AG08396 (cell line): Measurements from ENCODE around the gene TAMALIN.
"Not testable (repeated sequence)": the region's sequence is repeated elsewhere in the genome, so short reads cannot be mapped to it uniquely, and the experiment has no call there.

Source experiments
- DNase-seq: peaks from one replicate; pipeline ENCODE4 v3.0.0; 2012; ENCODE audit warnings: low spot score, mixed read lengths

The TAMALIN gene

DNA sequence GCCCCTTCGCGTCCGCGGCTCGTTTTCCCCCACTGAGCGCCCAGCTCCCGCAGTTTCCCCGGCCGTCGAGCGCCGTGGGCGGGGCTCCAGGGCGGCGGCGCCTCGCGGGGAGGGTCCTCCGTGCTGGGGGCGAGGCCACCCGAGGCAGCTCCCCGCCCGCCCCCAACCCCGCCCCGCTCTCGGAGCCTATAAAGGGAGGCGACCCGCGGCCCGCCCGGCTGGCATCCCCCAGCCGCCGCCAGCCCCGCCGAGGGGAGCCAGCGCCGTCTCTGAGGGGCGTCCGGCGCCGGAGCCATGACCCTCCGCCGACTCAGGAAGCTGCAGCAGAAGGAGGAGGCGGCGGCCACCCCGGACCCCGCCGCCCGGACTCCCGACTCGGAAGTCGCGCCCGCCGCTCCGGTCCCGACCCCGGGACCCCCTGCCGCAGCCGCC lies at the start of gene TAMALIN:
TAMALIN (plus strand) TSS at position 221 of the 432 bp plus-strand sequence; CDS start at position 295, 74 bp downstream.
- peak; percentile 96 for DNase-seq

DNA sequence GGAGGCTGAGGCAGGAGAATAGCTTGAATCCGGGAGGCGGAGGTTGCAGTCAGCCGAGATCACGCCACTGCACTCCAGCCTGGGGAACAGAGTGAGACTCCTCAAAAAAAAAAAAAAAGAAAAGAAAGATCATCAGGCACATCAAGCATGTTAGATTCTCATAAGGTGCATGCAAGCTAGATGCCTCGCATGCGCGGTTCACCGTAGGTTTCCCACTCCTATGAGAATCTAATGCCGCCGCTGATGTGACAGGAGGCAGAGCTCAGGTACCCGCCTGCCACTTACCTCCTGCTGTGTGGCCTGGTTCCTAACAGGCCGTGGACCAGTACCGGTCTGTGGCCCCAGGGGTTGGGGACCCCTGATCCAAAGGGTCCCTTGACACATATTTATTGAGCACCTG lies 48.2 kb upstream of the TAMALIN start:
- DNase-seq: no peak

DNA sequence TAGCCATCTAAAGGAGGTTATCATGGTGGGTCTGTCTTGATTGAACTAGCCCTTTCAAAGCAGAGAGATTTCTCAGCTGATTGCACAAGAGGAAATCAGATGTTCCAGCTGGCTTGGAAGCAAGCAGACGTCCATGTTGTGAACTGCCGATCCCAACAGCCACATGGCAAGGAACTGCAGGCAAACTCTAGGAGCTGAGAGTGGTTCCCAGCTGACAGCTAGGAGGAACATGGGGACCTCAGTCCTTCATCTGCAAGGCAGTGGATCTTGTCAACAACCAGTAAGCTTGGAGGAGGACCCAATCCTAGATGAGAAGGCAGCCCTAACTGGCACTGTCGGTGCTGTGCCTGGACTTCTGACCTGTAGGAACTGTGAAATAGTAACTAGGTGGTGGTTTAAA lies 47.5 kb upstream of the TAMALIN start:
- no peak for DNase-seq

DNA sequence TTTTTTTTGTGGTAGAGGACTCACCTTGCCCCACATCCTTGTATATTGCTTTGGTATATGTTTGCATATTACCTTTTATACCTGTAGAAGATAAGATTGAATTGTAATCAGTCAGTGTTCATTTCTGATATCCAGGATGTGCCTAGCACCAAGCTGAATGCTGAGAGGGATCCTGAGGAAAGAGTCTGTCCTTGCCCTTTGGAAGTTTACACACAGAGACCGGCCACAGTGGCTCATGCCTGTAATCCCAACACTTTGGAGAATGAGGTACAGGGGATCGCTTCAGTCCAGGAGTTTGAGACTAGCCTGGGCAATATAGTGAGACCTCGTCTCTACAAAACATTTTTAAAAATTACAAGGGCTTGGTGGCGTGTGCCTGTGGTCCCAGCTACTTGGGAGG lies 46.8 kb upstream of the TAMALIN start:
- no peak for DNase-seq

DNA sequence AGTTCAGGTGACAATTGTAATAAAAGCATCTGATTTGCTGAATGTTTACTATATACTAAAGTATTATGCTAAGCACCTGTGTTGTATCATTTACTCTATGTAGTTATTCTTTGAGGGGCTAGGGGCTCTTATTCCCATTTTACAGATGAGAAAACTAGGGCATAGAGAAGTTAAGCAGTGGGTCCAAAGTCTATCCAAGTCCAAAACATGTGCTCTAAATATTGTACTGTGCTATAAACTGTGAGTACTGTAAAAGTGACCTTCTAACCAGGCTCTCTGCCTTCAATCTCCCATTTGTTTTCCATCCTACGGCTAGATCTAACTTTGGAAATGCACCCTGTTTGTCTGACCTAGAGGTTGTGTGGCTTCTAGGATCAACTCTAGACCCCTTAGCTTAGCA lies 46.3 kb upstream of the TAMALIN start:
- no peak for DNase-seq

DNA sequence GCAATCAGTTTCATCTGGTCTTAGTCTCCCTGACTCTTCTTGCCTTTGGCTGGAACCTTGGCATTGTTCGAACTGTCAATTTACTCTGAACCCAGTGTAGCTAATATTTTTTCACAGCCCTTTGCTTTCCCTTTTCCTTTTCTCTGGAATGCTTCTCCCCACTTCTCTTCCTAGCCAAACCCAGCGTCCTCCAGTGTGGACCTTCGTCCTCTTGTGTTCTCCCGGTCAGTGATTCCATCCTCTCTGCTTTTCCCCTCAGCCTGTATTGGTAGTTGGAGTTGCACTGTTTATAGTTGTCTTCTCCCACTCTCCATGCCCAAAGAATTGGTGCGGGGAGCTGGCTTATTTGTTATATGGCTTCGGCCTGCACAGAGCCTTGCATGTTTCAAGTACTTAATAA lies 45.9 kb upstream of the TAMALIN start:
- DNase-seq: no peak

DNA sequence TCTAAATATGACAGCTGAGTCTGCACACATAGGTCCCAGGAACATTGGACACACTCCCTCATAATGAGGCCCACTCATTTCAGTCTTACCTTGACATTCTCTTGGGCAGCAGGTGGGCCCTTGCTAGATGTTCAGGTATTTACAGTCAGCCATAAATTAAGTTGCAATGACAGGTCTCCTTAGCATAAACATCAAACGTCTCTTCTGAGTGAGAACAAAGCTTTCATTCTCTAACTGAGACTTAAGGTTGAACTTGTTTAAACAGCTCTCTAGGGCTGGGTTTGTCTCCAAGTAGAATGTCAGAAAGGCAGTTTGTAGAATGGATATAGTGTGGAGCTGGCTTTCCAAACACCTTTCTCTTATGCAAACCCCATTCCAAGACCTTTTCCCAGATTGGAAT lies 44.9 kb upstream of the TAMALIN start:
- DNase-seq: no peak

DNA sequence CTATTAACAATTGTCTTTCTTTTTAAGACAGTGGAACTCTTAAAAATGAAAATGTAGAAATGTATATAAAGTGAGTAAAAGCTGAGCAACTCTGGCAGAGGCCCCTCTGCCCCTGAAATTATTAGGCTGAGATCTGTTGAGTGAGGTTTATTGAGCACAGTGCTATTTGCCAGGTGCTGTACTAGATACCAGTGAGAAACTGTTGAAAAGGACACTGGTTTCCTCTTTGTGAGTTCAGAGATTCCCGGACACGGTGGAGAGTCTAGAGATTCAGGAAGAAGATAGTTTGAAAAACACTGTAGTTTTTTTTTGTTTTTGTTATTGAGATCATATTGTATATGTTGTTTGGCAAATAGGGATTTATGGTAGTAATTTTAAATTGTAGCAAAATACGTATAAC lies 44.0 kb upstream of the TAMALIN start:
- no peak for DNase-seq

DNA sequence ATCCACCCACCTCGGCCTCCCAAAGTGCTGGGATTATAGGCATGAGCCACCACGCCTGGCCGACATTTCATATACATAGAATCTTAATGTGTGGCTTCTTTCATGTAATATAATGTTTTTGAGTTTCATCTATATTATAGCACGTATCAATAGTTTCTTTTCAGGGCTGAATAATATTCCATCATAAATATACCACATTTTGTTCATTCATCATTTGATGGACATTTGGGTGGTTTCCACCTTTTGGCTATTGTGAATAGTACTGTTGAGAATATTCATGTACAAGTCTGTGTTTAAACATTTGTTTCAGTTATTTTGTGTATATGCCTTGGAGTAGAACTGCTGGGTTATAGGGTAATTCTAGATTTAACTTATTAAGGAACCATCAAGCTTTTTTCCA lies 43.3 kb upstream of the TAMALIN start:
- no peak for DNase-seq

DNA sequence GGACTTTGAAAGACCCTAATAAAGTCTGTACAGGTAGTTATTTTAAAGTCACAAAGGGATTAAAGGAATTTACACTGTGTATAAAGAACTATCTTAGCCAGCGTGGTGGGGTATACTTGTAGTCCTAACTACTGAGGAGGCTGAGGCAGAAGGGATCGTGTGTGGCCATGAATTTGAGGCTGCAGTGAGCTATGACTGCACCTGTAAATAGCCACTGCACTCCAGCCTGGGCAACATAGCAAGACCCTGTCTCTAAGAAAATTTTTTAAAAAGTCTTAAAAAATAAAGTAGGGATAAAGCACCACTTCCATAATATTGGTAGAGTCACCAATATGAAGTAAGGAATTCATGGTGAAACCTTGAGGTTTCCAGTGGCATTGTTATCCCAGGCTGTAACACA lies 37.1 kb upstream of the TAMALIN start:
- DNase-seq: no peak

DNA sequence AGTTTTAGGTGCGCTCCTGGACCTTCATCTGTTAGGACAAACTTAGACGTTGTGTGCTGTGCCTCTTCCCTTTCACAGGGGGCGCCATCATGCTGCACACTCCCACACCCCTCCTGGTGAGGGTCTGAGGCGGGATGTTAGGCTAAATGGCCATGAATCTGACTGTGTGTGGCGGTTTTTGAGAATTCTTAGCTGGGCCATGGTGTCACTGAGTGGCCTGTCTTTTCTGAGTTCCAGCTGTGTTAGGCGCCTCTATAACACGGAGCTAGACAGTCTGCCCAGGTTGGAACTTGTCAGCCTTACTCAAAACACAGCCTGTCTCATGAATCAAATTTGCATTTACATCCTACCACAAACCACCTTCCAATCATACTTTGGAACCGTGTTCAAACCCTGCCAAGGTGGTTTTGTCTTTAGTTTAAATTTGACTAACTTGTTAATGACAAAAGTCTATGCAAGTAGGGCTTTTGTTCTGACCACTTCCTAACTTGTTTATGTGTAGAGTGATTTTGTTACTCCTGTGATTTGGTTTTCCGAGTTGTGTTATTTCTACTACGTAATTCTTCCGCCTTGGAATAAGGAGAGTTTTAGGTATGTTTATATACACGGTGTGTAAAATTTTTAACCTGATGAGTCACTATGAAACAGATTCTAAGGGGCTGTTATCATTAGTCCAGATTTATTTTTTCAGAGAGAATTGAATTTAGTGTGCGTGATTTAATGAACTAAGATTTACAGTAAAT lies 35.7 kb upstream of the TAMALIN start:
- DNase-seq: peak; percentile 35

DNA sequence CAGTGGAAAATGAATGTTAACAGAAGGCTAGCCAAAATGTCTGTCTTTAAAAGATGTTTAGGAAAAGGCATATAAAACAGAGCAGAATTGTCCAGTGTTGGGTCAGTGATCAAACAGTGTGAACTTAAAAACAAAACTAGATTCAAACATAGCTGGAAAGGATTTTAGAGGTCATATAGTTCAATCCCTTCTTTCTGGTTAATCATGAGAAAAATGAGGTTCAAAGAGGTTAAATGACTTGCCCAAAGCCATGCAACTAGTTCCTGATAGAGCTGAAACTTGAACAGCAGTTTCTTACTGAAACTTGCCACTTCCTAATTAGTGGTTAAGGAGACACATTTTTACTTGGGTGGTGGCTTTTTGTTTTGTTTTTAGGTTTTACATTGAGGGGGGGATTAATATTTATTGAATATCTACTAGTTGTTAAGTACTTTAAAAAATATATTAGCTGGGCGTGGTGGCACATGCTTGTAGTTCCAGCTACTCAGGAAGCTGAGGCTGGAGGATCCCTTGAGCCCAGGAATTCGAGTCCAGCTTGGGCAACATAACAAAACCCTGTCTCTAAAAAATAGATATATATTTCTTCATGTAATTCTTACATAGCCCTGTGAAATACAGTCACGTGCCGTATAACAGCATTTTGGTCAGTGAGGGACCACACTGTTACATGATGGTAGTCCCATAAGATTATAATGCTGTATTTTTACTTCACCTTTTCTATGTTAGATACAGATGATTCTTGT lies 34.9 kb upstream of the TAMALIN start:
- DNase-seq: no peak

DNA sequence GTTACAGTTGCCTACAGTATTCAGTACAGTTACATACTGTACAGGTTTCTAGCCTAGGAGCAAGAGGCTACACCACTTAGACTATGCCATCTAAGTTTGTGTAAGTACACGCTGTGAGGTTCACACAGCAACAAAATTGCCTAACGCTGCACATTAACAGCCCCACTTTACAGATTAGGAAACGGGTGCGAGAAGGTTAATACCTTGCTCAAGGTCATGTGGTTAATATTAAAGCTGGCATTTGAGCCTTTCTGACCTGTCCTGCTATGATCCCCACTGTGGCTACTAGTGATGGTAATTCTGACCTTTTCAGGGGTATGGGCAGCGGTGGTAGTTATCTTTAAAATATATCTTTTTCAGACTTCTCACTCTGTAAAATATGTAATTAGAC lies 34.3 kb upstream of the TAMALIN start:
- no peak for DNase-seq

DNA sequence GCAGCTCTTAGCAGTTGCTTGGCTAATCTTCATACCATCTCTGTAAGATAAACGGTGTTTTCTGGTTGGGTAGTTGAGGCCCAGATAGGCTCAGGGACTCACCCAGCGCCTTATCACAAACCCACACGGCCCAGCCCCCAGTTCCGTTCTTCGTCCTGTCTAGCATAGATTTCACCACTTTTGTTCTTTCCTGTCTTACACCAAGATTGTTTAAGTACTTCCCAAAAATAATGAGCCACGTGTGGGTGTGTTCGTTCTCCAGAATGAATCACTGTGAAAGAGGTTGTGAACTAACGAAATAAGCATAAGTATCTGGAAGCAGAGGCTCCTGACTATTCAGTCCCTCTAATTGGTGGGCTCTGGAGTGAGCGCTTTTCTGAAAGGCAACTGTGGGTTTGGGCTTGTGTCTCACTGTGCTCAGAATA lies 33.9 kb upstream of the TAMALIN start:
- DNase-seq: no peak

DNA sequence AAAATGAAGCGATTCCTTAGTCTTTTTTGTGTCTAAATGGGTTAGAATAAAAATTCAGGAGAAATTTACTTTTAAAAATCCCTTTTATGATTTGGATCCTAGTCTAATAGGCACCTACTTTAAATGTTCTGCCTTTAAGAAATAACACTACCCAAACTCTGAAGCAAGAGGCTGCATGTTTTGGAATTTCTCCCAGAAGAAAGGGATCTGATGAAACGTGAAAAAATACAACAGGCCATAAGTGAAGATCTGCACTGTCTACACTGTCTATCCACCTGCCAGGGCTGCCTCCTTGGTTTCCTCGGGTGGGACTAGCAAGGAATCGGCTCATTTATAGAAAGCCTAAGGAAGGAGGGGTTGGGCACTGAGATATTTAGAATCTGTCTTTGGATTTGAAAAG lies 33.2 kb upstream of the TAMALIN start:
- DNase-seq: no peak

DNA sequence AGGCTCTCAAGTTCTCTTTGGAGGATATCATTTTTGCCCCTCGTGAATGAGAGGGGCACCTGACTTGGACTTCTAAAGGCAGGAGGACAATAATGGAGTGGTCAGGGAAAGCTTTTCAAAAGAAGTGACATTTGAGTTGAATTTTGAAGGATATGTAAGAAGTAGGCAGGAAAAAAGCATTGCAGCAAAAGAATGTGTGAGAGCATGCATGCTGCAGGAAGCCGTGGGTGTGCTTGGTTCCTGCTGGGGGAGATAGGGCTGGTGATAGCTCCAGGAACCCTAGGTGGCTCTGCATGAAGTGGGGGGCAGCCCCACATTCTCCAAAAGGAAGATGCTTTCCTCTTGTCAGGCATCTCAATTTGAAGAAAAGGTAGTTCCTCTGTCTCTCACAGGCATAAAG lies 32.1 kb upstream of the TAMALIN start:
- no peak for DNase-seq

DNA sequence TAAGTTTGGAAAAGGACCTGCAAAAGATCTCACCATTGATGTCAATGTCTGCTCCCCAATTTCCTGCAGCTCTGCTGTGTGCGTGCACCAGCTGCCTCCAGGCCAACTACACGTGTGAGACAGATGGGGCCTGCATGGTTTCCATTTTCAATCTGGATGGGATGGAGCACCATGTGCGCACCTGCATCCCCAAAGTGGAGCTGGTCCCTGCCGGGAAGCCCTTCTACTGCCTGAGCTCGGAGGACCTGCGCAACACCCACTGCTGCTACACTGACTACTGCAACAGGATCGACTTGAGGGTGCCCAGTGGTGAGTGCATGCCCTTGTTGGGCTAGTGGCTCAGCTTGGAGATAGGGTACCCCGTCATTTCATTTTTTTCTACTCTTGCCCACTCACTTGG lies 31.6 kb upstream of the TAMALIN start:
- no peak for DNase-seq

DNA sequence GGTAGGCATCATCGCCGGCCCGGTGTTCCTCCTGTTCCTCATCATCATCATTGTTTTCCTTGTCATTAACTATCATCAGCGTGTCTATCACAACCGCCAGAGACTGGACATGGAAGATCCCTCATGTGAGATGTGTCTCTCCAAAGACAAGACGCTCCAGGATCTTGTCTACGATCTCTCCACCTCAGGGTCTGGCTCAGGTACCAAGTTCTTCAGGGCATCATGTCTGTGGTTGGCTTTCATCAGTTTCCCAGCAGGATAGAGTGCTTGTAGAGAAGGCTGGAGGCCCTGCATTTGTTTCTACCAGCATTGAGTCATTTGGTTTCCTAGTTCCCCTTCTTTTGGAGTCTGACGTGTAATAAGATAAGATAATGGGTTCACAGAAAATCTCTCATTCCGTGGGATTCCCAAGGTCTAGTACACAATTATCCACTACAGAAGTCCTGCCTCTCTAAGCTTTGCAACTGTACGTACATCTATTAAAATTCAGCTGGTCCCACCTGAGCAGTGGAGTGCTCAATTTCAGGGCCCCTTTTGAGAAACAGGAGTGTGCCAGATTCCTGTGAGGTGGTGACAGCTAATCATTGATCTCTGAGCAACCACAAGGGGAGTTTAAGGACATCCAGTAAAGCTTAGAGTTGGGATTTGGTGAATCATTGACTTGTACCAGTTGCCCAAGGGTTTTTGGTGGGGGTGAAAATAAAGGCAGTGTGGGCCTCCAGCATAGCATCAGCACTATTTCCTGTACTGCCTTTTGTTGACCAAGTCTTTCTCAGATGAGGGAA lies 30.2 kb upstream of the TAMALIN start:
- DNase-seq: no peak

DNA sequence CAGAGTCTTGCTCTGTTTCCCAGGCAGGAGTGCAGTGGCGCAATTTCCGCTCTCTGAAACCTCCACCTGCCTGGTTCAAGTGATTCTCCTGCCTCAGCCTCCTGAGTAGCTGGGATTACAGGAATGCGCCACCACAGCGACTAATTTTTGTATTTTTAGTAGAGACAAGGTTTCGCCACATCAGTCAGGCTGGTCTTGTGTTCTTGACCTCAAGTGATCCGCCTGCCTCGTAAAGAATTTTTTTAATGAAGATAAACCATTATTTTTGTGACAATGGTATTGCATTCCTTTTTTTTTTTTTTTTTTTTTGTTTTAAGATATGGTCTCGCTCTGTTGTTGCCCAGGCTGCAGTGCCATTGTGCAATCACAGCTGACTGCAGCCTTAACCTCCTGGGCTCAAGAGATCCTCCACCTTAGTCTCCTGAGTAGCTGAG lies 29.4 kb upstream of the TAMALIN start:
- DNase-seq: no peak

DNA sequence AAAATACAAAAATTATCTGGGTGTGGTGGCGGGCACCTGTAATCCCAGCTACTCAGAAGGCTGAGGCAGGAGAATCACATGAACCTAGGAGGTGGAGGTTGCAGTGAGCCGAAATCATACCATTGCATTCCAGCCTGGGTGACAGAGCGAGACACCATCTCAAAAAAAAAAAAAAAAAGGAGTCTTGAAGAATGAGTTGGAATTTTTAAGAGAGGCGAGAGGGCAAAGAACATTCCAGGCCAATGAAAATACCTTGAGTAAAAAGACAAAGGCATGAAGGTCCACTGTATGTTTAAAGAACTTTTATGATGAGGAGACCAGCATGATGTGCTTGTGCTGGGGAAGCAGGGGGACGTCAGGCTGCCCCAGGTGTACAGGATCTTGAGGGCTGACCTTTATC lies 27.4 kb upstream of the TAMALIN start:
- DNase-seq: not testable (repeated sequence)

DNA sequence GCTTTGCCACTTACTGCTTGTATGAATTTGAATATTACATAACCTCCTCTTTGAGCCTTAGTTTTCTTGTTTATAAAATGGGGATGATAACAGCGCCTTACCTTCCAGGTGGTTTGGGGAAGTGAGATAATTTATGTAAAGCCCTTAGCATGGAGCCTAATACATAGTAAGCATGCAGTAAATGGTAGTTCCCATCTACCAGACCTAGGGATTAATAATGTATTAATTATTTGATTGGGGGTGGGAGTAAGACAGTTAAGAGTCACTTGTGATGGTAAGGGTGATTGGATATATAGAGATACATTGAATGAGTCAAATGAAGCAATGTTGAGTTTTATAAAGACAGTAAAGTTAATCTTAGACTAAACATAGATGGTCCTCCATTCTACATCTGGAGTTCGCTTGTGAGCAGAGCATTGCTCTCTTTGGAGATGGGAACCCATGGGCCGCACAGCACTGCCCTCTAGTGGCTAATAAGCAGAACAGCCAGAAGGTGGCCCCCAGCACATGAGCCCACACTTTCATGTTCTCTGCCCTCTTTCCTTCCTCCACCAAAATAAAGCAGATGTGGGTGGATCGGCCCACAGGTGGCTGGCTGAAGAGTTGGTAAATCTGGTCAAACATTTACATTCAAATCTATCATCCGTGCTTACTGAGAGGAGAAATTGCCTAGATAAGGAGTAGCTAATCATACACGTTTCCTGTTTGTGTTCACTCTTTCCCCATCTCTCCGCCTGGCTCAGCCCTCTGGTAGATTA lies 26.5 kb upstream of the TAMALIN start:
- DNase-seq: peak; percentile 88

DNA sequence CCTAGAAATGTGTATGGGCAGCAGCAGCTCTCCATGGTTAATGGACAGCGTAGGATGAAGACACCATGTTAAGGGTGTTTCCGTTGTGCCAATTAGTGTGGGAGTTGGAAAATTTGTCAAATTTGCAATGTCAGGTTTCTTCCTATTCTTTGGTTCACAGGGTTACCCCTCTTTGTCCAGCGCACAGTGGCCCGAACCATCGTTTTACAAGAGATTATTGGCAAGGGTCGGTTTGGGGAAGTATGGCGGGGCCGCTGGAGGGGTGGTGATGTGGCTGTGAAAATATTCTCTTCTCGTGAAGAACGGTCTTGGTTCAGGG lies 26.0 kb upstream of the TAMALIN start:
- DNase-seq: no peak
